Measurements from ENCODE around the gene SLC49A4.

Gene SLC49A4

DNA sequence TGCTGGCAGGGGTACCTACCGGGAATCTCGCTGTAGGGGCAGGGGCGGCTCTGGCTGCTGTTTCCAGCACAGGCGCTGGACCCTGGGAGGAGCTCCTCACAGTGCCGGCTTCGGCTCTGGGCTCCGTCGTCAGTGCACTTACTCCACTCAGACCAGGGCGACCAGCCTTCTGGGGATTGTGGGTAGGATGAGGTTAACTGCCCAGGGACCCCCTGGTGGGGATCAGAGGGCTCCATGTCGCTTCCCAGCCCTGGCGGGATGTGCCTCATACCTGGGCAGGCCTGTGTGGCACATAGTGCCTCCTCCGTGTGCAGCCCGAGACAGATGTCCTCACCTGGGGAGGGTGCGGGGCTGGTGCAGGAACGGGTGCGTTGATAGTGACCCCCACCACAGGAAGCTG is 117.0 kb downstream of the SLC49A4 start:
- no peak for DNase-seq

GRCh38 chr3:122912772-122913538 is 118.1 kb downstream of the SLC49A4 start:
- DNase-seq, result no peak

GRCh38 chr3:122913539-122914100 is 118.8 kb downstream of the SLC49A4 start:
- no peak for DNase-seq

DNA sequence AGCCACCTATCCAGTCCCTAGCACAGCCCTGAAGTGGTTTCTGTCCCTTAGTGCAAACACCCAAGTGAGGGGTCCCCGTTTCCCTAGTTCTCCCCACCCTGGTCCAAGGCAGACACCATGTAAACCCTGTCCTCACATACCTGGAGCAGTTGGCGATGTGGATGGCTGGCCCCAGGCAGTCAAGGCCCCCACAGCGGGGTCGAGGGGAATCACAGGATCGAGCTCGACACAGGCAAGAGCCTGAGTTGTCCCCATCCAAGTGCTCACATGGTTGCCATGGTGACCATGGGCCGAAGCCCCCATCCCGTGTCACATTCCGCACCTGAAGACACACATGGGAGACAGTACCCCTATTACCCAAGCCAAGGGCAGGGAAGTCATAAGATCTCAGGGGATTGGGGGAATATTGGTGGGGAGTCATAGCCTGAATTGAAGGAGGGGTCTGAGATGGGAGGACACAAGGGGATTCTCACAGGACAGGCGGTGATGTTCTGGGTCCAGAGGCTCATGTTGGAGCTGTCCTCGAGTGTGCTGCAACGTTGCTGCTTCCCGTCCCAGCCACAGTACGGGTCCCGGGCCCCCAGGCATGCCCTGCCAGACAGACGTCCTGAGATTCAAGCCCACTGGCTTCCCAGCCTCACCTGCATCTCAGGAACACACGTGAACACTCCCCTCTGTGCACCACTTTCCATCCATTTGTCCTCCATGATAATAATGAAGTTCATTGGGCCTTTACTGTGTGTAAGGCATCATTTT is 120.6 kb downstream of the SLC49A4 start:
- no peak for DNase-seq

DNA sequence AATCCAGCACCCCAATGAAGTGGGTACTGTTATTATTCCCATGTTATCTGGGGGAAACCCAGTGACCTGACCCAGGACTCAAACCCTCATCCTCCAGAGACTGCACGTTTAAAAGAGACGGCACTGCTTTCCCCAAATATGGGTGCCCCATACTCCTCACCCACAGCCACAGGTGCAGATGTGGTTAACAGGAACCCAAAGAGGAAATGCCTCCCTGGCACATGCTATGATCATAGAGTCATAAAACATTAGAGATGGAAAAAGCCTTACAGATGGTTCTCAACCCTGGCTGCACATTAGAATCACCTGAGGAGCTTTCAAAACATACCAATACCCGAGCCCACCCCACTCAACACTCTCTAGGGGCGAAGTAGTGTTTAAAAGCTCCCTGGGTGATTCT is 121.2 kb downstream of the SLC49A4 start:
- DNase-seq, result no peak

GRCh38 chr3:122916580-122916979 is 121.7 kb downstream of the SLC49A4 start:
- no peak for DNase-seq

- no peak for DNase-seq
Measured at GRCh38 chr3:122917412-122917811, 122.5 kb downstream of the SLC49A4 start.

- no peak for DNase-seq
Measured at GRCh38 chr3:122918576-122919290, 123.9 kb downstream of the SLC49A4 start.

GRCh38 chr3:122919291-122919610 is 124.4 kb downstream of the SLC49A4 start:
- DNase-seq, result no peak

DNA sequence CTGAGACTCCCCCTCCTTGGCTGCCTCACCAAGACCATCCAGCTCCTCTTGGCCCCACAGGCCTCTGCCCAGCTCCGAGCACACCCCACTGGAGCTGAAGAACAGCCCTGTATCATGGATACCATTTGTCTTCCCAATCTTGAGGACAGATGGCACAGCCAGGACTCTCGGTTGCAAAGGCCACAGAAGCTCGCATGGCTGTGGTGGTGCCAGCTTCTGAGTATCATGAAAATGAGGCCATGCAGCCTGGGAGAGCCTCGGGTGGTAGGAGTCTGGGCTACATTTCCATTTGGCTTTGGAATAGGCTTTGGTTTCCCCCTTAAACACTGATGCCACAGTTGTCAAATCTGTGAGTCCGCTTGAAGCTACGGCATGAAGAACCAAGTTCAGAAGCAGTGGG is 126.1 kb downstream of the SLC49A4 start:
- no peak for DNase-seq

GRCh38 chr3:122921791-122922651 is 127.2 kb downstream of the SLC49A4 start:
- DNase-seq, result peak; percentile 34

GRCh38 chr3:122923611-122924010 is 128.7 kb downstream of the SLC49A4 start:
- no peak for DNase-seq

- no peak for DNase-seq
Measured at GRCh38 chr3:122924056-122924455, 129.2 kb downstream of the SLC49A4 start.

DNA sequence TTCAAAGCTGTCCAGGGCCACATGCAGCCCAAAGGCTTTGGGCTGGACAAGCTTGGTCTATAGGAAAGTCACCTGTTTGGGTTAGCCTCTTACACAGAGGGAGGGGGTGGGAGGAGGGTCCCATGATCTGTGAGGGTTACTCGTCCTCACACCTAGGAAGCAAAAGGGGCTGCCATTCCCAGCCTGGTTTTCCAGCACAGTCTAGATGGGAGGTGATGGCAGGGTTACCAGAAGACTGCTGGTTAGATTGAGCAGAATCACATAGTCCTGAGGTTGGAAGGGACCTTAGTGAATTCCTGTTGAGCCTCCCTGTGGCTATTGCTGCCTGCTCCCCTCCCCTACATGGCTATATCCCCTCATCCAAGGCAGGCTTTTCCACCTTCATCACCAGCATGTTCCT is 130.9 kb downstream of the SLC49A4 start:
- no peak for DNase-seq

GRCh38 chr3:122926322-122926721 is 131.5 kb downstream of the SLC49A4 start:
- no peak for DNase-seq

GRCh38 chr3:122926811-122927210 is 131.9 kb downstream of the SLC49A4 start:
- DNase-seq, result no peak

DNA sequence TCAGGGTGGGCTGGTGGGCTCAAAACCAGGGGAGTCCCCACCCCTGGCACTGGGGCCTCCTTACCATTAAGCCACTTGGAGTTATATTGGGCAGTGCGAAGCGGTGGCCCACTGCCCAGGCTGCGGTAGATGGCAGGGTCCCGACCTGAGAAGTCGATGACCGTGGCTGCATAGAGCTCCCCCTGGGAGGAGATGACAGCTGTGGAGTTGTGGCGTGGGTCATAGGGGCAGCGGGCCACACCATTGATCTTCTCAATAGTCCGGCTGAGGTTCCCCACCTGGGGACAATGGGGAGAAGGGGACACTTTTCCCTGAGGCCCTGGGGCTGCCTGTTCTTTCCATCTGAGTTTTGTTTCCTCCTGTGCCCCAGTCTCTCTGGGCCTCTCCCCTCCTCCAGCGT is 132.9 kb downstream of the SLC49A4 start:
- no peak for DNase-seq

- DNase-seq, result no peak
Measured at GRCh38 chr3:122928396-122929187, 133.7 kb downstream of the SLC49A4 start.

DNA sequence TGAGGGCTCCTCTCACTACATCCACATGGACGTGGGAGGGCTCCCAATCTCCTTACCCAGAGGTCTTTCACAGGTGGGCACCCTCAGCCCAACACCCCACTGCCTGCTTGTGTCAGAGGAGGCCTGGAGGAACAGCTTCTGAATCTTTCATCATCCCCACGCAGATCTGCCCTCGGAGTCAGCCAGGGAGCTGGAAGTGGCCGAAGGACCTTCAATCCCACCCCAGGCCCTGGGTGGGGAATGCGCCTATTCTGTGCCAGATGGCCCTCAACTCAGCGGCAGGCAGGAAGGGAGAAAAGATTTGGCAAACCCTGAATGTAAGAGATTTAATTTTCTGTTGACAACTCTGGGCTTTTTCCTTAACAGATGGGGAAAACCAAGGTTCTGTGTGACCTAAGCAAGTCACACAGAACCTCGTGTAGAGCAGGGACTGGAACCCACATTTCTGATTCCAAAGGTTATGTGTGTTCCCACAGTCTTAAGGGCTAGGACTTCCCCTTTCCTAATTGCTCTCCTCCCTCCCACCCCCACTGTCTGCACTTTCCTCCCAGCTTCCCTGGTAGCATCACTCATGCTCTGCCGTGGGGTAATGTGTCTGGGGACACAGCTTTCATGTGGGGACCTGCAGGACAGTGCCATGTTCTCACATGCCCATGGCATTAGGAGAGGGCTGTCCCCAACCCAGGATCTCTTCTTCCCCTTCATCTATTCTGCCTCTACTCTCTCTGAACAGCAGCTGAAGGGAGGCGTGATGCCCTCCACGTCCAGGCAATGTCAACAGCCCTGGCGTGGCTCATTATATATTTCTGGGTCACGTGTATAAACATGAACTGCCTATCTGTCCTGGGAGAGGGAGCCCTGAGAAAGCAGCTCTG is 134.6 kb downstream of the SLC49A4 start:
- DNase-seq, result no peak

All from NCI-H2107 (cell line).